Thoracic aorta (tissue), 2 donors: ENCODE measurements around the gene ITGA8. TPM values are rescaled to one million over a fixed set of nuclear protein-coding genes. Genes with fewer than 3 reads are reported as not detected.

Source experiments
- ATAC-seq: fragments of 150-250 bp; one replicate; pipeline ENCODE4 v1.8.0; 2017; ENCODE audit warnings: low read depth; ENCODE audit not compliant: insufficient number of reproducible peaks, low FRiP score
- DNase-seq: peaks from one replicate; pipeline ENCODE4 v3.0.0-alpha.2; 2020; ENCODE audit warnings: low spot score
- H3K27ac ChIP-seq, 2 donors: fragments of 200-600 bp; sonication (generic); 1 replicate in 1 of 2; 2 replicates in 1 of 2; pipeline ENCODE4 v1.5.1; 2016; ENCODE audit warnings: mild to moderate bottlenecking in 2 of 2, moderate library complexity in 2 of 2
- H3K27me3 ChIP-seq: fragments of 200-600 bp; sonication (generic); replicated peaks from 2 replicates; pipeline ENCODE4 v1.6.0; 2016; ENCODE audit warnings: mild to moderate bottlenecking; ENCODE audit not compliant: insufficient read depth
- H3K36me3 ChIP-seq: fragments of 200-600 bp; sonication (generic); one replicate; pipeline ENCODE4 v1.5.1; 2016
- H3K4me1 ChIP-seq, 2 donors: fragments of 200-600 bp; sonication (generic); 1 replicate in 1 of 2; 2 replicates in 1 of 2; pipeline versions ENCODE4 v1.5.1 to v1.6.0; 2016; ENCODE audit warnings: low read depth in 2 of 2, mild to moderate bottlenecking in 1 of 2; ENCODE audit not compliant: control insufficient read depth in 1 of 2
- H3K4me3 ChIP-seq: fragments of 200-600 bp; sonication (generic); 2 replicates; pipeline ENCODE4 v1.5.1; 2016; ENCODE audit warnings: mild to moderate bottlenecking
- H3K9me3 ChIP-seq: fragments of 200-600 bp; sonication (generic); 2 replicates; pipeline ENCODE4 v1.5.1; 2016
- CTCF ChIP-seq: fragments of 200-600 bp; sonication (generic); IDR thresholded peaks from one replicate; pipeline ENCODE4 v1.5.1; 2019; ENCODE audit warnings: antibody characterized with exemption
- total RNA-seq, 2 donors: library from RNA; depleted of rRNA; stranded (reverse); fragments of >200 nt; gene quantifications; one replicate each; pipeline versions ENCODE4 v1.1.0 to v1.2.3, GENCODE V29; 2016

The ITGA8 gene
- total RNA-seq, 2 donors from 2014 or later = 1,137 to 1,173 TPM

- DNase-seq = no peak
- ATAC-seq = no peak
- Histone ChIP-seq H3K36me3 (no peaks in the 10 kb centered on the region), H3K4me3 (no peak overlapping the region), H3K27me3 (no peaks in the 10 kb centered on the region), H3K9me3 (no peaks in the 10 kb centered on the region), H3K4me1 (no peaks in the 10 kb centered on the region), H3K27ac (no peak overlapping the region)
- TF ChIP-seq CTCF = no peak
Observed at GRCh38 chr10:15759265-15759664, 39.5 kb upstream of the ITGA8 start.

- no peak for TF ChIP-seq CTCF
- DNase-seq (no peak), ATAC-seq (no peak)
- Histone ChIP-seq H3K27ac (no peak overlapping the region), H3K4me3 (no peak overlapping the region), H3K4me1 (no peaks in the 10 kb centered on the region), H3K36me3 (no peaks in the 10 kb centered on the region), H3K9me3 (no peaks in the 10 kb centered on the region), H3K27me3 (no peaks in the 10 kb centered on the region)
Observed at GRCh38 chr10:15758618-15759017, 38.9 kb upstream of the ITGA8 start.

GRCh38 chr10:15754937-15755336, 35.2 kb upstream of the ITGA8 start:
- Histone ChIP-seq H3K4me3 (no peak overlapping the region), H3K27ac (no peak overlapping the region), H3K4me1 (no peaks in the 10 kb centered on the region), H3K36me3 (no peaks in the 10 kb centered on the region), H3K27me3 (no peaks in the 10 kb centered on the region), H3K9me3 (no peaks in the 10 kb centered on the region)
- ATAC-seq (no peak), DNase-seq (no peak)
- no peak for TF ChIP-seq CTCF

- H3K4me1 ChIP-seq = peaks cover 3 to 5% of the 10 kb centered on the region in 2 donors
- no peak overlapping the region for H3K27ac ChIP-seq
- H3K27me3 ChIP-seq = no peaks in the 10 kb centered on the region
- no peak for TF ChIP-seq CTCF
- ATAC-seq = no peak
- H3K9me3 ChIP-seq = no peaks in the 10 kb centered on the region
- H3K36me3 ChIP-seq = no peaks in the 10 kb centered on the region
- DNase-seq = no peak
- no peak overlapping the region for H3K4me3 ChIP-seq
Observed at GRCh38 chr10:15751046-15751445, 31.3 kb upstream of the ITGA8 start.

GRCh38 chr10:15748126-15748525, 28.4 kb upstream of the ITGA8 start:
- Histone ChIP-seq H3K4me1 (peaks cover 5 to 11% of the 10 kb centered on the region in 2 donors), H3K27me3 (no peaks in the 10 kb centered on the region), H3K9me3 (no peaks in the 10 kb centered on the region), H3K4me3 (no peak overlapping the region), H3K36me3 (no peaks in the 10 kb centered on the region), H3K27ac (no peak overlapping the region)
- TF ChIP-seq CTCF = no peak
- ATAC-seq (no peak), DNase-seq (no peak)
